Right atrium auricular region (tissue), 2 donors: ENCODE data around the gene ADCY4. TPM values are rescaled to one million over a fixed set of nuclear protein-coding genes. Genes with fewer than 3 reads are reported as not detected.
"Not testable (repeated sequence)": the region's sequence is repeated elsewhere in the genome, so short reads cannot be mapped to it uniquely, and the experiment has no call there.

ENCODE experiments used
- DNase-seq: peaks from one replicate; pipeline ENCODE4 v3.0.0-alpha.2; 2019; ENCODE audit warnings: low spot score
- H3K27ac ChIP-seq, 2 donors: fragments of 200-600 bp; sonication (generic); 1 replicate in 1 of 2; 2 replicates in 1 of 2; pipeline ENCODE4 v1.5.1; 2016 to 2019
- H3K27me3 ChIP-seq, 2 donors: fragments of 200-600 bp; sonication (generic); one replicate each; pipeline versions ENCODE4 v1.5.1 to v1.6.0; 2017 to 2019
- H3K36me3 ChIP-seq: fragments of 200-600 bp; sonication (generic); one replicate; pipeline ENCODE4 v1.5.1; 2016
- H3K4me1 ChIP-seq, 2 donors: fragments of 200-600 bp; sonication (generic); one replicate each; pipeline versions ENCODE4 v1.5.1 to v1.6.0; 2017 to 2019
- H3K4me3 ChIP-seq, 2 donors: fragments of 200-600 bp; sonication (generic); 1 replicate in 1 of 2; 2 replicates in 1 of 2; pipeline ENCODE4 v1.5.1; 2017 to 2019; ENCODE audit warnings: mild to moderate bottlenecking in 1 of 2, moderate library complexity in 1 of 2
- H3K9me3 ChIP-seq, 2 donors: fragments of 200-600 bp; sonication (generic); one replicate each; pipeline ENCODE4 v1.5.1; 2019
- total RNA-seq, 2 donors: library from RNA; depleted of rRNA; stranded (reverse); fragments of >200 nt; gene quantifications; one replicate each; pipeline ENCODE4 v1.1.0, GENCODE V29; 2016
- TF ChIP-seq, protein P1 (sequence below), 2 donors: fragments of 200-600 bp; sonication (generic); IDR thresholded peaks; one replicate each; pipeline ENCODE4 v1.5.1; 2019; ENCODE audit warnings: antibody characterized with exemption in 2 of 2

Gene ADCY4
- total RNA-seq, 2 donors from 2014 or later: 17.1 to 25.5 TPM

DNA sequence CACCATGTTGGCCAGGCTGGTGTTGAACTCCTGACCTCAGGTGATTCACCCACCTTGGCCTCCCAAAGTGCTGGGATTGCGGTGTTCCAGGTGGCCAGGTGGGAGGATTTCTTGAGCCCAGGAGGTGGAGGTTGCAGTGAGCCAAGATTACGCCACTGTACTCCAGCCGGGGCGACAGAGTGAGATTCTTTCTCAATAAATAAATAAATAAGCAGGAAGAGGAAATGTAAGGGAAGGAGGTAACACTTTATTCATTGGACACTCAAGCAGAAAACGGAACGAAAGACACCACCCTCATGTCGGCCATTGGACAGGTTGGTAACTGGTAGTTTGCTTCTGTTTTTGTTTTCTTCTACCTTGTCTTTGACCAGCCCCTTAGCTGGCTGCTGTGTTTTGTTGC, 20.1 kb upstream of the ADCY4 start:
- no peak for DNase-seq
- no peak overlapping the region for H3K27ac ChIP-seq
- no peaks in the 10 kb centered on the region for H3K4me1 ChIP-seq
- no peaks in the 10 kb centered on the region for H3K27me3 ChIP-seq
- H3K9me3 ChIP-seq: no peaks in the 10 kb centered on the region
- TF ChIP-seq, protein P1, sequence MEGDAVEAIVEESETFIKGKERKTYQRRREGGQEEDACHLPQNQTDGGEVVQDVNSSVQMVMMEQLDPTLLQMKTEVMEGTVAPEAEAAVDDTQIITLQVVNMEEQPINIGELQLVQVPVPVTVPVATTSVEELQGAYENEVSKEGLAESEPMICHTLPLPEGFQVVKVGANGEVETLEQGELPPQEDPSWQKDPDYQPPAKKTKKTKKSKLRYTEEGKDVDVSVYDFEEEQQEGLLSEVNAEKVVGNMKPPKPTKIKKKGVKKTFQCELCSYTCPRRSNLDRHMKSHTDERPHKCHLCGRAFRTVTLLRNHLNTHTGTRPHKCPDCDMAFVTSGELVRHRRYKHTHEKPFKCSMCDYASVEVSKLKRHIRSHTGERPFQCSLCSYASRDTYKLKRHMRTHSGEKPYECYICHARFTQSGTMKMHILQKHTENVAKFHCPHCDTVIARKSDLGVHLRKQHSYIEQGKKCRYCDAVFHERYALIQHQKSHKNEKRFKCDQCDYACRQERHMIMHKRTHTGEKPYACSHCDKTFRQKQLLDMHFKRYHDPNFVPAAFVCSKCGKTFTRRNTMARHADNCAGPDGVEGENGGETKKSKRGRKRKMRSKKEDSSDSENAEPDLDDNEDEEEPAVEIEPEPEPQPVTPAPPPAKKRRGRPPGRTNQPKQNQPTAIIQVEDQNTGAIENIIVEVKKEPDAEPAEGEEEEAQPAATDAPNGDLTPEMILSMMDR (IDR thresholded peaks at IDR 0.05): no peak
- H3K4me3 ChIP-seq: no peak overlapping the region
- H3K36me3 ChIP-seq: no peaks in the 10 kb centered on the region

DNA sequence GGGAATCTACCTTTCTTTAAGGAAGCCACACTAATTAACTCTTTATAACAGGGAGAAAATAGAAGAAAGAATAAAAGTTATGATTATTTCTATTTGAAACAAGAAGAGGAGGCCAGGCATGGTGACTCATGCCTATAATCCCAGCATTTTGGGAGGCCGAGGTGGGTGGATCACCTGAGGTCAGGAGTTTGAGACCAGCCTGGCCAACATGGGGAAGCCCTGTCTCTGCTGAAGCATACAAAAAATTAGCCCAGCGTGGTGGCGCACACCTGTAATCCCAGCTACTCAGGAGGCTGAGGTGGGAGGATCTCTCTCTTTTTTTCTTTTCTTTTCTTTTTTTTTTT, 19.6 kb upstream of the ADCY4 start:
- H3K4me3 ChIP-seq, H3K36me3 ChIP-seq, H3K27ac ChIP-seq, H3K4me1 ChIP-seq, H3K27me3 ChIP-seq, H3K9me3 ChIP-seq, DNase-seq: not testable (repeated sequence)

DNA sequence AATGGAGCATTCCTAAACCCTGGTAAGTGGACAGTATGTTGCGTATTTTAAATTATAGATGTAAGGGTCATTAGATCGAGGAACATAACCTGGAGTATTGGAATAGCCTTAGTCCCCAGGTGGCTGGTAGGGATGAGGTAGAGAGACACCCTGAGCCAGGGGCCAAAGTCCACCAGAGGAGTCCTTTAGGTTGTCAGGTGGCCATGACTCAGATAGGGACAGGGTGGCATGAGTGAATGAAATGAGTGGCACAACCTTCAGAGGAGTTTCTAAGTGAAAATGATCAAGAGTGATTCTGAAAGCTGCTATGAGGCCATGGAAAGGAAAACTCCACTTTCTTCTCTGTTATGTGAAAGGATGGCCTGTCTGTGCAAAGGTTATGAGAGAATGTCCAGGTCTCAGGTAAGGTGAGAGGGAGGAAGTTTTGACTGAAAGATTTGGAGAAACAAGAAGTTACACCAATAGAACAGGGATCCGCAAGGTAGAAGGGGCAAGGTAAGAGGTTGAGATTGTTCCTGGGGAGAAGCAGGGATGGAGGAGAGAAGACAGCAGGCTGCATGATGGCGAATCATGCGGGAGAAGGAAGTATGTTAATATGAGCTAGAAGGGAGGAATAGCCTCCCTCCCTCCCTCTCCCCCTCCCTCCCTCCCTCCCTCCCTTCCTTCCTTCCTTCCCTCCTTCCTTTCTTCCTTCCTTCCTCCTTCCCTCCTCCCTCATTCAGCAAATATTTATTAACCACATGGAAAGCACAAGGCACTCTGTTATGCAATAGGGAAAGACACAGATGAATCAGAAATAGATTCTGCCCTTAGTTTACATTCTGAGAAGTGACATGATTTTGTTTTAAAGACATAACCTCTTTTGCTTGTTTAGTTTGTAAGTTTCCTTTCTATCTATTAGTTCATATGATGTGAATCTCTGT, 18.9 kb upstream of the ADCY4 start:
- DNase-seq: no peak
- H3K4me3 ChIP-seq: no peak overlapping the region
- no peak overlapping the region for H3K27ac ChIP-seq
- H3K4me1 ChIP-seq: no peaks in the 10 kb centered on the region
- H3K27me3 ChIP-seq: no peaks in the 10 kb centered on the region
- no peaks in the 10 kb centered on the region for H3K36me3 ChIP-seq
- H3K9me3 ChIP-seq: no peaks in the 10 kb centered on the region
- TF ChIP-seq, protein P1 (IDR thresholded peaks at IDR 0.05): no peak

DNA sequence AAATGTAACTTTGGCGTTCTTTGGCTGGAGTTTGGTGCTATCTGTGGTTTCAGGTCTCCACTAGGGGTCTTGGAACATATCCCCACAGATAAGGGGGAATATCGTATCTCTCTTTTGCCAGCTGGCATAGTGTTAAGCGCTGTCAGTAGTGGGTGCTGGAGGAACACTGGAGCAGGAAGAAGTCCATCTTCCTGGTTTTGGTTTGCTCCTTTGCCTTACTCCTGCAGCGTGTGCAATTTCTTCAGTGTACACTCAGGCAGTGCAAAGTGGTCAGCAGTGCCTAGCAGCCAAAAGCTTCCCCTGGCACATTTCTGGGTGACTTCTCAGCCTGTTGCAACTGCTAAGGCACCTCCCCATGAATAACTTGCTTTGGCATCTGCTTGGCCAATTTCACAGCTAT, 16.6 kb upstream of the ADCY4 start:
- no peaks in the 10 kb centered on the region for H3K4me1 ChIP-seq
- no peak for DNase-seq
- TF ChIP-seq, protein P1 (IDR thresholded peaks at IDR 0.05): peak in 1 of 2 donors; percentile 15

DNA sequence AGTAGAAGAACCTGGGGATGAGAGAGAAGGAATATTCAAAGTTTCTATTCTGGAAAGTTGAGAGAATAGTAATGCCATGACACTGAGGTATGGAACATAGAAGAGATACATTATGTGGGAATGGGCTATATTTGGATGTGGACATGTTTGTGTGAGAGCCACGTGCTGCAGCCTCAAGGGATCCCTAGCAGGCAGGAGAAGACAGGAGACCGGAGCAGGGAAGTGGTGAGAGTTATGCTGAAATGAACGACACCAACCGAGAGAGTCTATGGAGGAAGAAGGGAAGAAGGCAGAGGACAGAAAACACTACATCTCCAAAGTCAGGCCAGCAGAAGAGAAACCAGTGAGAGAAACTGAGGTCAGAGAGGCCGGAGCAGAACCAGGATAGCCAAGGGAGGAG, 14.9 kb upstream of the ADCY4 start:
- Histone ChIP-seq H3K4me1 (no peaks in the 10 kb centered on the region), H3K4me3 (no peak overlapping the region), H3K27me3 (no peaks in the 10 kb centered on the region), H3K36me3 (no peaks in the 10 kb centered on the region), H3K9me3 (no peaks in the 10 kb centered on the region), H3K27ac (no peak overlapping the region)
- TF ChIP-seq, protein P1 (IDR thresholded peaks at IDR 0.05): no peak
- DNase-seq: no peak

More for the DNA sequence above, 16.6 kb upstream of the ADCY4 start:
- Histone ChIP-seq H3K27me3 (no peaks in the 10 kb centered on the region), H3K36me3 (no peaks in the 10 kb centered on the region), H3K27ac (no peak overlapping the region), H3K4me3 (no peak overlapping the region), H3K9me3 (no peaks in the 10 kb centered on the region)

DNA sequence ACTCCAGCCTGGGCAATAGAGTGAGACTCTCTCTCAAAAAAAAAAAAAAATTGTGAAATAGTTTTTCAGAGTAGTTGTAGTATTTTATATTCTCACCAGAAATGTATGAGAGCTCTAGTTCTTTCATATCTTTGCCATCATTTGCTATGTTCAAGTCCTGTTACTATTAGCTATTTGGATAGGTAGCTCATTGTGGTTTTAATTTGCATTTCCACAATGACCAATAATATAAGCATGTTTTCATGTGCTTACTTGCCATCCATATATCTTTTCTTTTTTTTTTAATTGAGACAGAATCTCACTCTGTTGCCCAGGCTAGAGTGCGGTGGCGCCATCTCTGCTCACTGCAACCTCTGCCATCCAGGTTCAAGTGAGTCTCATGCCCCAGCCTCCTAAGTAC, 13.3 kb upstream of the ADCY4 start:
- Histone ChIP-seq H3K4me1 (no peaks in the 10 kb centered on the region), H3K27me3 (no peaks in the 10 kb centered on the region), H3K36me3 (no peaks in the 10 kb centered on the region), H3K27ac (no peak overlapping the region), H3K4me3 (no peak overlapping the region), H3K9me3 (no peaks in the 10 kb centered on the region)
- DNase-seq: no peak
- TF ChIP-seq, protein P1 (IDR thresholded peaks at IDR 0.05): no peak
